ENCODE results near the gene RPS19BP1.

Gene RPS19BP1

GRCh38 chr22:39558950-39559349, 26.4 kb upstream of the RPS19BP1 start:
- DNase-seq: no peak

- DNase-seq: no peak
Measured at GRCh38 chr22:39558254-39558727, 25.7 kb upstream of the RPS19BP1 start.

DNA sequence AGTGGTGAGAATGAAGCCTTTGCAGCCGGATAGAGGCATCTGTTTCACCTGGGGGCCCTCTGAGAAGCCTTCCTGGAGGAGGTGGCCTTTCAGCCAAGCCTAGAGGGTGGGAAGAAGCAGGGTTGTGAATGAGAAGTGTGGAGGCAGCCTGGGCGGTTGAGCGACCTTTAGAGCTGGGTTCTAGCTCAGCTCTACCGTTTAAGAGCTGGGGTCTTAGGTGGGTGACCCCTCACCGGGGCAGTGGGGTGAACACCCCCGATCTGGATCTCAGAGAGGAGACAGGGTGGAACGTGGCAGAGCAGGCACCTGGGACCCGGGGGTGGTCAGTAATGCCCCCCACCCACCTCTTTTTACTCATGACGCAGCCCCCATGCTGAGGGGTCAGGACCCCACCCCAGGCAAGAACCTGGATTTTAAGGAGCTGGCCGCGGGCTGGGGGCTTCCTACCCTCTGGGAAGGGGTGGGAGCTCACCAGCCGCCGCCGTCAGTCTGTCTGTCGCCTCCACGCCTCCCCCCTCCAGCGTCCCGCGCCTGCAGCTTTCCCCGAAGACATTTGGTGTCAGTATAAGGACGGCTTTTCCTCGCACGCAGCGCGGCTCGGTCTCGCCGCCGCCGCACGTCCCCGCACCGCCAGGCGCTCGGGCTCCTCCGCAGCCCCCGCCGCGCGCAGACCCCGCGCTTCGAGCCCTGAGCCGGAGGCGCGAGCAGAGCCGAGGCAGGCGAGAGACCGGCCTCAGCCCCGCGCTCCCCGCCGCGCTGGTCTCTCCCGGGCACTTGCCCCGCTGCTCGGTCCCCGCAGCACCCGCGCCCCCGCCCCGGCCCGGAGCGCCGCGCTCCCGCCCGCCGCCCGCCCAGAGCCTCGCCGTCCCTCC, 24.7 kb upstream of the RPS19BP1 start:
- DNase-seq: no peak

DNA sequence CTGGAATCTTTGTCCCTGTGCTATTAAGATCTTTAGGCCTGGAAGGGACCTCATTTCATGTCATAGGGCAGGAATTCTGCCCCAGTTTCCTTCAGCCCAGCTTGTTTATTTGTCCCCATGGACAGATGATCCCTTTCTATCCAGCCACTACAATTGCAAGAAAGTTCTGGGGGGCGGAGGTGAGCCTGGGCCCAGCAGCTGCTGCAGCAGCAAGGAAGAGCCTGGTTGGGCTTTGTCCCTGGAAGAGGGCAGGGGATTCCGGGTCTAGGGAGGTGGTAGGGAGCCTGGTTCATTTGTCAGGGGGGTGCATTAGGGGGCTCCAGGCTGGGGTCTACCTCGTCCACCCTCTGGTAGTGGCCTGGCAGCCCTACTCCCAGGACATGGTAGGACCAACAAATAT, 21.6 kb upstream of the RPS19BP1 start:
- DNase-seq: no peak

DNA sequence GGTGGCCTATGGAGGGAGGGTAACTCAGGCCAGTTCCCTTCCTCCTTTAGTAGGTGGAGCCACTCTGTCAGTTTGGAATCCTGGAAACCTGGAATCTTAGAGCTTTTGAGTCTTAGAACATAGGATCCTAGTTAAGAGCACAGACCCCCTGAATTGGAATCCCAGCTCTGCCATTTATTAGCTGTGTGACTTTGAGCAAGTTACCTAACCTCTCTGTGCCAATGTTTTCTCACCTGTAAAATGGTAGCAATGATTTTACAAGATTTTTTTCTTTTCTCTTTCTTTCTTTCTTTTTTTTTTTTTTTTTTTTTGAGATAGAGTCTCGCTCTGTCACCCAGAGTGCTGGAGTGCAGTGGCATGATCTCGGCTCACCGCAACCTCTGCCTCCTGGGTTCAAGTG, 20.9 kb upstream of the RPS19BP1 start:
- no peak for DNase-seq

DNA sequence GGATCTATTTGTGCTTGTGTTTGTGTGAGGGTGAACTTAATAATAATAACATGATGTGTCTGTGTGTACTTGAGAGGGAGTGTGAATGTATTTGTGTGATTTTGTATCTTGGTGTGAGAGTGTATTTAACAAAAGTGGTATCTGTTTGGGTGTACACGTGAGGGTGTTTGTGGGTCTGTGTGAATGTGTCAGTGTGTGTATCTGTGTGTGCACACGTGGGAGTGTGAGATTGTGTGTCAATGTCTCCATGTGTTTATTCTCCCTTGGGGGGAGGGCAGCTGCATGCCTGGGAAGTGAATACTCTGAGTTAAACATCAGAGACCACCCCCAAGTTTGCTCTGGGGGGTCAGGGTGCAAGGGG, 15.0 kb upstream of the RPS19BP1 start:
- DNase-seq: no peak

- DNase-seq: no peak
Measured at GRCh38 chr22:39546889-39547586, 14.5 kb upstream of the RPS19BP1 start.

GRCh38 chr22:39545386-39546365, 13.1 kb upstream of the RPS19BP1 start:
- DNase-seq: no peak

GRCh38 chr22:39543095-39543494, 10.5 kb upstream of the RPS19BP1 start:
- DNase-seq: no peak

- DNase-seq: no peak
Measured at GRCh38 chr22:39537975-39538374, 5.4 kb upstream of the RPS19BP1 start.

DNA sequence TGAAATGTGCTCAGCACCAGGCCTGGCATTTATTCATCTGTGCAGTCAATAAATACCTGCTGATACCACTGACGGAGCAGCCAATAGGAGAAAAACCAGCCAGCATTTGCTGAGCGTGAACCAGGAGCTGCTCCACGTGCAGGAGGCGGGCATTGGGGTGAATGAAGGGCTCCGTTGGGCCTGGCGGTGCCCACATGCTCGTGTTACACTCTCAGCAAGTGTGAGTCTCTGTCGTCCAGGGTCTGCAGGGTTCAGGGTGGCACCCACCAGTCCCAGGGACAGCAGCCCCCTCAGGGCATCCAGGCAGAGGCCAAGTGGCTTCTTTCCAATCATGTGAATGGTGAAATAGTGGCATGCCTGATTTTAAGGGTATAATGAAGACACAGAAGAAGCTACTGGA, 4.2 kb upstream of the RPS19BP1 start:
- DNase-seq: no peak

DNA sequence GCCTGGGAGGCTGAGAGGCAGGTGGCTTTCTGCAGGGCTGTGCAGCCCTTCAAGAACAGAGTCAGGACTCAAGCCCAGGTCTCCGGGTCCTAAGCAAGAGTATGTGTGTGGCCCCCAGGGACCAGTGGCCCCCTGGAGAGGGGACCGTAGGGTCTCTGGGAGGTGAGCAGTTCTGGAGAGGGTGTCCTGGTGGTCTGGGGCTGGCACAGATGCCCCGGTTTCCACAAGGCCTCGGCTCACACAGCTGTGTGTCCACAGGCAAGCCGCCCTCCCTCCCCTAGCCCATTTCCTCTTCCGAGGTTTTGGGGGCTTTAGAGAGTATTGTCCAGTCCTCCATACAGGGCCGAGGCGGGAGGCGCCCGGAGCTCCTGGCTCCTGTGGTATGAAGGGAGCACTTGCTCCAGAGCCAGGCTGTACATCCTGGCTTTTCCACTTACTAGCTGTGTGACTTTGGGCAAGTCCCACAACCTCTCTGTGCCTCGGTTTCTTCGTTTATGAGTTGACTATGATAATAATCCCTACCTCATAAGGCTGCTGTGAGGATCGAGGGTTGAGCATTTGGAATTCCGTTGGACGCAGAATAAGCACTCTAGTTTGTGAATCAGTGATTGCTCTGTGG, 3.4 kb upstream of the RPS19BP1 start:
- no peak for DNase-seq

GRCh38 chr22:39535357-39535725, 2.8 kb upstream of the RPS19BP1 start:
- no peak for DNase-seq

GRCh38 chr22:39534591-39535356, 2.2 kb upstream of the RPS19BP1 start:
- peak; percentile 37 for DNase-seq

DNA sequence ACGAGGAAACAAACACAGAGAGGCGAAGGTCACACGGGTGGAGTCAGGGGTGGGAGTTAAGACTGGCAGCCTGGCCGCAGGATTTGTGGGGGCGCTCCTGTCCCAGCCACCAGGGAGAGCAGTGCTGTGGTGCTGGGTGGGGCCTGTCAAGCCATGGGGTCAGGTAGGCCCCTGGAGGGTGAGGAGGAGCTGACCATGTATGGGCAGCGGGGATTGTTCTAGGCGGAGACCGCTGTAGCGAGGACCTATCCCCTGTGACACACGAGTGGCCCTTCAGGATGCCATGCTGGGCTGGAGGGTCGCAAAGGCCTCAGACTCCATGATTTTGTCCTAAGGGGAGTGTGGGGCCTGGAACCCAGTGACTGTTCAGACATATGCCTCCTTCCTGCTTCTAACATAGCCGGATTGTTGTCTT, 1.6 kb upstream of the RPS19BP1 start:
- no peak for DNase-seq

DNA sequence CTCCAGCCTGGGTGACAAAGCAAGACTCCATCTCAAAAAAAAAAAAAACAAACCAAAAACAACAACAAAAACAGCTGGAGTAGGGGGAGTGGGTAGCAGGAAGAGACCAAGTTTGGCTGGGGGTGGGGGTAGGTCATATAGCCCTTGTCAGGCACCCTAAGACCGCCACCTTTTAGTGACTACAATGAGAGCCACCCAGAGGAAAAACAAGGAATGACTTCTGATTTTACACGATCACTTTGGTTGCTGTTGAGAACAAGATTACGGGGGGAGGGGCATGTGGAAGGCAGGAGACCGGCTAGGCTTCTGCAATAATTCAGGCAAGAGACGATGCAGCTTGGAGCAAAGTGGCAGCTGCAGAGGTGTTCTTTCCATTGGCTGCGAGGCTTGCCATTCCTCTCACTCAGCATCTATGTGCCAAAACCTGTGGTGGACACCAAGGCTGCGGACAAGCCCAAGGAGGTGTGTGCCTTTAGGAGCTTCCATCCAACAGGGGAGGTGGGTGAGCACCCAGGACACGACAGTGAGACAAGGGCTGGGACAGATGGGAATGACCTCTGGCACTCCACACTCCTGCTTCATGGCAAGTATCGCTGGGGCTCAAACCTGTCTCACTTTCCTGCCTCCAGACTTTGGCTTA, 1.7 kb downstream of the RPS19BP1 start:
- no peak for DNase-seq

DNA sequence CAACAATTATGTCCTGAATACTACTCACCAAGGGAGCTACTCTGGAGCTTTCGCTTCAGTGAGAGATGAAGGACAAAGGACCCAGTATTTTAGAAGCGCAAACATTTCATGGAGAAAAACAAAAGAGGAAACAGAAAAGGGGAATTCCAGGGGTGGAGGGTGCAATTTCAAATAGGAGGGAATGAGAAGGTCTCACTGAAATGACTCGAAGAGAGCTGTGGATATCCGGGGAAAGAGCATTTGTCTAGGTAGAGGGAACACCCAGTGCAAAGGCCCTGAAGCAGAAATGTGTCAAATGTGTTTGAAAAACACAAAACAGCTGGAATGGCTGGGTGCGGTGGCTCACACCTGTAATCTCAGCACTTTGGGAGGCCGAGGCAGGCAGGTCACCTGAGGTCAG, 2.4 kb downstream of the RPS19BP1 start:
- no peak for DNase-seq

DNA sequence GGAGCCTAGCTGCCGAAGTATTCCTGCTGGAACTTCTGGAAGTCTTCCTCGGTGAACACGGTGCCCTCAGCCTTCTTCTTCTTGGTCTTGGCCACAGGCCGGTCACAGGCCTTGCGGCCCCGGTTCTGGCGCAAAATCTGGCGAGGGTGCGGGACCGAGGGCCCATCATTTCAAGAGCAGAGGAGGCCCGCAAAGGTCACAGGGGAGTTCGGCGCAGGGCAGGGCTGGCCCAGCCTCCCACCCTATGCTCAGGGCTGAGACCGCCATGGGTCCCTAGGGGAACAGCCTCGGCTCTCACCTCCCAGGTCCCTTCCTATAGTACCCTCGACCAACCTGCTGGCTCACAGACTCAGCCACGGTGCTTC, 3.1 kb downstream of the RPS19BP1 start:
- DNase-seq: no peak

DNA sequence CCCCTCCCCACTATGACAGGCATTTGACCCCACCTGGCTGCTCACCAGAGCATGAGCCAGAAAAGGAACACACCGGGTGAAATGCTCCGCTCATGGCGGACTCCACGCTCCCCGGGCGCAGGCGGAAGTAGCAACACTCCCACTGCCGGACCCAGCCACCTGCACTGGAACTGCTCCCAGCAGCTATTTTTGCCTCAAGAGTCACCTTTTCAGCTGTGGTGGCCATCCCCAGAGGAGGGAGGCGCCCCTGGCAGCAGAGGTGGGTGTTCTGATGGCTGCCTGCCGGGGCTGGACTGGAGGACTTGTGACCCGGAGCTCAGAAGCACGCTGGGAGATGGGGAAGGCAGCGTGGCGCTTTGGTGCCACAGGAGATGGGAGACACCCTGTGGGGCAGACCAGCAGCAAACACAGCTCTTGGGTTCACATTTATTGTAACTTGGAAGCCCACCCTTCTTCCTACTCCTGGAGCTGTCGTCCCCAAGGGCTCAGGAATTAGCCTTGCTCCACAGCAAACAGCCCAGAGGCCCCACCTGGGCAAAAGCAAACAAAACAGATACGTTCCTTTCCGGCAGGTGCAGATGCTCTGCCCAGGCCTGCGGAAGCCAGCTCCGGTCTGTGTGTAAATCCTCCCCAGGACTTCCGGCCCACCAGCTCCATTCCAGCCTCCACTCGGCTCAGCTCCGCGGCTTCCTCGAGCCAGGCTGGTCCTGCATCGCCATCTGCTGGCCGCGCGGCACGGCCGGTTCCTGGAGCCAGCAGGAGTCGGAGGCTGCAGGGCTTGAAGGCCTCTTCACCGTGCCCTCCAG, 3.7 kb downstream of the RPS19BP1 start:
- DNase-seq: peak; percentile 81

- DNase-seq: no peak
Measured at GRCh38 chr22:39528080-39528661, 4.4 kb downstream of the RPS19BP1 start.
